Loucy (cell line): ENCODE data around the gene COMMD2.

ENCODE experiments used
- CTCF ChIP-seq: fragments of 200-600 bp; sonication (generic); conservative IDR thresholded peaks from 2 replicates; pipeline ENCODE4 v1.5.1; 2014; ENCODE audit warnings: mild to moderate bottlenecking, antibody characterized with exemption, low read length
- EZH2phosphoT487 ChIP-seq: fragments of 200-600 bp; IDR thresholded peaks from 2 replicates; pipeline ENCODE4 v1.6.1; 2018; ENCODE audit warnings: antibody characterized with exemption, mild to moderate bottlenecking, moderate library complexity, borderline replicate concordance

GRCh38 chr3:149701977-149702350, 50.3 kb downstream of the COMMD2 start:
- TF ChIP-seq CTCF, result no peak
- TF ChIP-seq EZH2phosphoT487, result no peak
